Colonic mucosa (tissue), 4 donors: ENCODE measurements around the gene TNFRSF18. TPM values are rescaled to one million over a fixed set of nuclear protein-coding genes. Genes with fewer than 3 reads are reported as not detected.
A peak's percentile ranks its signal among the peaks of the same experiment; 100 is the strongest.

Source experiments
- DNase-seq: peaks from one replicate; pipeline ENCODE4 v3.0.0-alpha.2; 2020
- H3K27ac ChIP-seq: fragments of 200-600 bp; one replicate; pipeline ENCODE4 v1.8.0; 2021
- H3K27me3 ChIP-seq: fragments of 200-600 bp; one replicate; pipeline ENCODE4 v1.8.0; 2021
- H3K36me3 ChIP-seq: fragments of 200-600 bp; one replicate; pipeline ENCODE4 v1.8.0; 2021
- H3K4me1 ChIP-seq: fragments of 200-600 bp; one replicate; pipeline ENCODE4 v1.8.0; 2021; ENCODE audit warnings: mild to moderate bottlenecking
- H3K4me3 ChIP-seq: fragments of 200-600 bp; one replicate; pipeline ENCODE4 v1.8.0; 2021
- H3K9ac ChIP-seq, 2 donors: one replicate each; pipeline ENCODE4 v1.7.0; 2013; ENCODE audit warnings: control low read depth in 2 of 2, low read depth in 2 of 2, low read length in 2 of 2
- H3K9me3 ChIP-seq: fragments of 200-600 bp; one replicate; pipeline ENCODE4 v1.8.0; 2021
- CTCF ChIP-seq: fragments of 200-600 bp; IDR thresholded peaks from one replicate; pipeline ENCODE4 v1.8.0; 2022; ENCODE audit warnings: antibody characterized with exemption, mild to moderate bottlenecking
- intact Hi-C: fragments of 100-400 bp; cut with DNase I; formaldehyde crosslinking; loops from one replicate; pipeline ENCODE4 v1.14.1; 2022
- total RNA-seq, 2 donors: library from RNA; stranded (reverse); fragmentation: NEBNext Ultra II Directional in 1 of 2; extraction: Animal tissue kit (Norgen Biotek cat#: 25700) in 1 of 2; gene quantifications; one replicate each; pipeline ENCODE4 v1.2.1, GENCODE V29; 2021
- donor health status: healthy.
- donor health status: DM: no; HTN: no; CAD: no.
- donor health status: DM: no; HTN: no; CAD: no.

The TNFRSF18 gene
- total RNA-seq, 2 donors from 2014 or later = 0.61 to 1.7 TPM

GRCh38 chr1:1167398-1167821 is 39.0 kb downstream of the TNFRSF18 start:
- H3K4me1 ChIP-seq = peaks cover 8% of the 10 kb centered on the region
- peak; percentile 88 for DNase-seq
- intact Hi-C loops = no loop called here
- H3K27me3 ChIP-seq = peaks cover 10% of the 10 kb centered on the region
- peak overlapping the region; percentile 27 to 58 for H3K9ac ChIP-seq
- TF ChIP-seq CTCF = no peak
- H3K27ac ChIP-seq = peak overlapping the region; percentile 63
- H3K9me3 ChIP-seq = no peaks in the 10 kb centered on the region
- H3K36me3 ChIP-seq = no peaks in the 10 kb centered on the region
- H3K4me3 ChIP-seq = peak overlapping the region; percentile 66

GRCh38 chr1:1166642-1167397 is 39.6 kb downstream of the TNFRSF18 start:
- no peaks in the 10 kb centered on the region for H3K36me3 ChIP-seq
- H3K4me3 ChIP-seq = peak overlapping the region; percentile 66
- H3K4me1 ChIP-seq = peaks cover 8% of the 10 kb centered on the region
- H3K27ac ChIP-seq = peak overlapping the region; percentile 63
- intact Hi-C loops = no loop called here
- no peaks in the 10 kb centered on the region for H3K9me3 ChIP-seq
- no peak for TF ChIP-seq CTCF
- H3K27me3 ChIP-seq = peaks cover 4% of the 10 kb centered on the region
- H3K9ac ChIP-seq = peak overlapping the region; percentile 58
- no peak for DNase-seq

- H3K36me3 ChIP-seq = no peaks in the 10 kb centered on the region
- H3K4me3 ChIP-seq = peak overlapping the region; percentile 66
- peaks cover 4% of the 10 kb centered on the region for H3K27me3 ChIP-seq
- peak overlapping the region; percentile 63 for H3K27ac ChIP-seq
- DNase-seq = peak; percentile 56
- TF ChIP-seq CTCF = no peak
- peaks cover 16% of the 10 kb centered on the region for H3K4me1 ChIP-seq
- H3K9ac ChIP-seq = peak overlapping the region; percentile 58 to 97
- no peaks in the 10 kb centered on the region for H3K9me3 ChIP-seq
- intact Hi-C loops = loop anchor here (2.0 kb wide), 1 partner anchor 35 kb away; no protein-coding TSS in a partner anchor
Measured at GRCh38 chr1:1165900-1166421, 40.4 kb downstream of the TNFRSF18 start.

GRCh38 chr1:1165485-1165884 is 40.9 kb downstream of the TNFRSF18 start:
- no peak for DNase-seq
- Histone ChIP-seq H3K36me3 (no peaks in the 10 kb centered on the region), H3K27me3 (peaks cover 4% of the 10 kb centered on the region), H3K4me3 (peak overlapping the region; percentile 66), H3K4me1 (peaks cover 21% of the 10 kb centered on the region), H3K9me3 (no peaks in the 10 kb centered on the region), H3K9ac (peak overlapping the region; percentile 93 to 97), H3K27ac (peak overlapping the region; percentile 63)
- TF ChIP-seq CTCF = no peak
- intact Hi-C loops = loop anchor here (2.0 kb wide), 1 partner anchor 35 kb away; no protein-coding TSS in a partner anchor

GRCh38 chr1:1164701-1165451 is 41.5 kb downstream of the TNFRSF18 start:
- peaks cover 24% of the 10 kb centered on the region for H3K4me1 ChIP-seq

More at GRCh38 chr1:1164701-1165451, 41.5 kb downstream of the TNFRSF18 start:
- no peak for TF ChIP-seq CTCF
- Histone ChIP-seq H3K36me3 (no peaks in the 10 kb centered on the region), H3K9me3 (no peaks in the 10 kb centered on the region), H3K27me3 (peaks cover 4% of the 10 kb centered on the region), H3K4me3 (peak overlapping the region; percentile 66), H3K9ac (peak overlapping the region; percentile 93 to 97), H3K27ac (peak overlapping the region; percentile 63)
- intact Hi-C loops = loop anchor here (2.0 kb wide), 1 partner anchor 34 kb away; no protein-coding TSS in a partner anchor
- DNase-seq = no peak
